PC-9 (cell line): ENCODE results near the gene SEC22A. TPM values are rescaled to one million over a fixed set of nuclear protein-coding genes. Genes with fewer than 3 reads are reported as not detected.
A peak's percentile ranks its signal among the peaks of the same experiment; 100 is the strongest.

Experiments used
- BruUV-seq: library from RNA; stranded (reverse); fragments of 400-500 nt; replicated peaks from 2 replicates; lab custom pipeline; 2021; lab: Mats Ljungman, UMichigan
- CTCF ChIA-PET: fragments of 300-600 bp; sonication (Branson Sonifier 250); formaldehyde crosslinking; loops from one replicate; lab custom pipeline; 2022; ENCODE audit warnings: antibody characterized with exemption; lab: Charles Lee
- POLR2A ChIA-PET: fragments of 300-600 bp; sonication (Branson Sonifier 250); formaldehyde crosslinking; loops from one replicate; lab custom pipeline; 2022; ENCODE audit warnings: antibody characterized with exemption; ENCODE audit not compliant: unreplicated experiment; lab: Charles Lee
- DNase-seq, 2 experiments: peaks; one replicate each; pipeline versions ENCODE4 v3.0.0 to v3.0.0-alpha.2; 2015 to 2022; ENCODE audit warnings: mixed read lengths in 1 of 2
- H2AFZ ChIP-seq: fragments of 200-600 bp; sonication (generic); 2 replicates; pipeline ENCODE4 v1.8.1; 2017; ENCODE audit warnings: antibody characterized with exemption
- H3F3A ChIP-seq: fragments of 200-600 bp; sonication (generic); 2 replicates; pipeline ENCODE4 v1.8.1; 2017; ENCODE audit warnings: antibody characterized with exemption, mild to moderate bottlenecking, low read depth; ENCODE audit not compliant: insufficient read depth
- H3K27ac ChIP-seq: fragments of 200-600 bp; sonication (generic); 2 replicates; pipeline ENCODE4 v1.6.1; 2016; ENCODE audit warnings: mixed run types
- H3K27me3 ChIP-seq: fragments of 200-600 bp; sonication (generic); 2 replicates; pipeline ENCODE4 v1.6.1; 2016; ENCODE audit warnings: low read depth, mixed run types; ENCODE audit not compliant: insufficient read depth
- H3K36me3 ChIP-seq: fragments of 200-600 bp; sonication (generic); 2 replicates; pipeline ENCODE4 v1.6.1; 2016; ENCODE audit warnings: low read depth, mixed run types
- H3K4me1 ChIP-seq: fragments of 200-600 bp; sonication (generic); replicated peaks from 2 replicates; pipeline ENCODE4 v1.6.1; 2016; ENCODE audit warnings: mixed run types; ENCODE audit not compliant: insufficient read depth
- H3K4me2 ChIP-seq: fragments of 200-600 bp; sonication (generic); 2 replicates; pipeline ENCODE4 v1.6.1; 2017; ENCODE audit warnings: mixed run types
- H3K4me3 ChIP-seq: fragments of 200-600 bp; sonication (generic); 2 replicates; pipeline ENCODE4 v1.6.1; 2016; ENCODE audit warnings: mixed run types
- H3K79me2 ChIP-seq: fragments of 200-600 bp; sonication (generic); 2 replicates; pipeline ENCODE4 v1.6.1; 2017; ENCODE audit warnings: low read depth, mixed run types
- H3K9me2 ChIP-seq: fragments of 200-600 bp; sonication (generic); 2 replicates; pipeline ENCODE4 v1.8.1; 2017; ENCODE audit warnings: mild to moderate bottlenecking; ENCODE audit not compliant: insufficient read depth
- H3K9me3 ChIP-seq: fragments of 200-600 bp; sonication (generic); 2 replicates; pipeline ENCODE4 v1.8.1; 2016; ENCODE audit warnings: low read depth; ENCODE audit not compliant: insufficient read depth
- H4K20me1 ChIP-seq: fragments of 200-600 bp; sonication (generic); 2 replicates; pipeline ENCODE4 v1.8.1; 2017; ENCODE audit not compliant: insufficient read depth
- CTCF ChIP-seq: fragments of 200-600 bp; sonication (generic); conservative IDR thresholded peaks from 2 replicates; pipeline ENCODE4 v1.6.1; 2017; ENCODE audit warnings: mixed run types, antibody characterized with exemption, mild to moderate bottlenecking, moderate library complexity
- EZH2 ChIP-seq: fragments of 200-600 bp; sonication (generic); IDR thresholded peaks from 2 replicates; pipeline ENCODE4 v1.8.0; 2017; ENCODE audit warnings: antibody characterized with exemption, low read depth
- intact Hi-C: fragments of 100-400 bp; cut with micrococcal nuclease; formaldehyde crosslinking; loops from one replicate; pipeline ENCODE4 v1.10.0; 2022; ENCODE audit not compliant: unreplicated experiment
- total RNA-seq: library from RNA; stranded (reverse); gene quantifications from 2 replicates; pipeline ENCODE4 v1.2.3, GENCODE V29; 2021

Gene SEC22A
- total RNA-seq, 1 experiment from 2014 or later: 20.2 TPM

- TF ChIP-seq CTCF (no peak), EZH2 (no peak)
- ChIA-PET POLR2A (no interaction called here), CTCF (interaction anchor here (0.5 kb wide), 1 partner anchor 488 kb away, joined by 3 read pairs; no protein-coding TSS in a partner anchor)
- Histone ChIP-seq H3K79me2 (no peaks in the 10 kb centered on the region), H3K36me3 (no peaks in the 10 kb centered on the region), H3K27ac (no peak overlapping the region), H3K4me3 (no peak overlapping the region), H3K9me3 (no peaks in the 10 kb centered on the region), H3F3A (no peaks in the 10 kb centered on the region; the same call in none of the 2 replicates), H3K4me1 (no peaks in the 10 kb centered on the region), H3K9me2 (no peaks in the 10 kb centered on the region), H2AFZ (no peak overlapping the region), H3K4me2 (no peak overlapping the region), H4K20me1 (no peaks in the 10 kb centered on the region; the same call in 1 of the 2 replicates), H3K27me3 (no peaks in the 10 kb centered on the region)
- no TSS peak for BruUV-seq
- DNase-seq: peak in 1 of 2 experiments; percentile 6
- intact Hi-C loops: no loop called here
Measured at GRCh38 chr3:123244128-123244527, 42.4 kb downstream of the SEC22A start.

- Histone ChIP-seq H3K9me2 (no peaks in the 10 kb centered on the region), H2AFZ (no peak overlapping the region), H3K9me3 (no peaks in the 10 kb centered on the region), H3K79me2 (no peaks in the 10 kb centered on the region), H3K27me3 (no peaks in the 10 kb centered on the region), H3K4me1 (no peaks in the 10 kb centered on the region), H4K20me1 (no peaks in the 10 kb centered on the region; the same call in 1 of the 2 replicates), H3K4me3 (no peak overlapping the region), H3K4me2 (no peak overlapping the region), H3F3A (no peaks in the 10 kb centered on the region; the same call in none of the 2 replicates), H3K27ac (no peak overlapping the region), H3K36me3 (no peaks in the 10 kb centered on the region)
- CTCF ChIA-PET: no interaction called here
- no peak for DNase-seq
- POLR2A ChIA-PET: interaction anchor here (0.7 kb wide), 1 partner anchor 138 kb away, joined by 8 read pairs; no protein-coding TSS in a partner anchor
- BruUV-seq: no TSS peak
- TF ChIP-seq CTCF (no peak), EZH2 (no peak)
- intact Hi-C loops: no loop called here
Measured at GRCh38 chr3:123246866-123247265, 45.1 kb downstream of the SEC22A start.

GRCh38 chr3:123256256-123256655 lies 54.5 kb downstream of the SEC22A start:
- H3K4me3 ChIP-seq: no peak overlapping the region
- no peaks in the 10 kb centered on the region for H3K4me1 ChIP-seq
- no peak for DNase-seq
- H3K27ac ChIP-seq: no peak overlapping the region
- no peak for TF ChIP-seq EZH2
- no peak for TF ChIP-seq CTCF
- H4K20me1 ChIP-seq: 0 out of 2 replicates have a peak, but pooled peaks cover 4% of the 10 kb centered on the region
- H3F3A ChIP-seq: no peaks in the 10 kb centered on the region
- no peaks in the 10 kb centered on the region for H3K79me2 ChIP-seq
- intact Hi-C loops: loop anchor here (5.0 kb wide), 4 partner anchors 229 to 999 kb away; partner anchors contain the start of genes PARP14 and SEMA5B
- no peak overlapping the region for H3K4me2 ChIP-seq
- ChIA-PET CTCF (interaction anchor here (0.5 kb wide), 1 partner anchor 702 kb away, joined by 3 read pairs; no protein-coding TSS in a partner anchor), POLR2A (no interaction called here)
- H3K9me3 ChIP-seq: no peaks in the 10 kb centered on the region
- no peaks in the 10 kb centered on the region for H3K27me3 ChIP-seq
- BruUV-seq: no TSS peak
- H3K36me3 ChIP-seq: no peaks in the 10 kb centered on the region
- H3K9me2 ChIP-seq: no peaks in the 10 kb centered on the region
- no peak overlapping the region for H2AFZ ChIP-seq
